HCEC 1CT (cell line): Measurements from ENCODE around the gene SHB.

ENCODE experiments used
- DNase-seq: peaks from one replicate; pipeline ENCODE4 v3.0.0-alpha.2; 2017

Gene SHB

GRCh38 chr9:38020151-38021076 is 48.6 kb downstream of the SHB start:
- no peak for DNase-seq

- DNase-seq, result no peak
Observed at GRCh38 chr9:38019731-38020130, 49.3 kb downstream of the SHB start.

GRCh38 chr9:38018958-38019602 is 49.9 kb downstream of the SHB start:
- peak; percentile 65 for DNase-seq

- no peak for DNase-seq
Observed at GRCh38 chr9:38018241-38018957, 50.6 kb downstream of the SHB start.

- DNase-seq, result no peak
Observed at GRCh38 chr9:38017885-38018186, 51.2 kb downstream of the SHB start.

GRCh38 chr9:38017149-38017884 is 51.7 kb downstream of the SHB start:
- peak; percentile 44 for DNase-seq

GRCh38 chr9:38016375-38017135 is 52.5 kb downstream of the SHB start:
- peak; percentile 58 for DNase-seq

- DNase-seq, result no peak
Observed at GRCh38 chr9:38015906-38016305, 53.1 kb downstream of the SHB start.

GRCh38 chr9:38015266-38015665 is 53.8 kb downstream of the SHB start:
- no peak for DNase-seq

- no peak for DNase-seq
Observed at GRCh38 chr9:38012767-38013450, 56.1 kb downstream of the SHB start.

- DNase-seq, result no peak
Observed at GRCh38 chr9:38011991-38012390, 57.0 kb downstream of the SHB start.

- DNase-seq, result no peak
Observed at GRCh38 chr9:38010918-38011704, 57.9 kb downstream of the SHB start.

- DNase-seq, result no peak
Observed at GRCh38 chr9:38009990-38010389, 59.0 kb downstream of the SHB start.

- no peak for DNase-seq
Observed at GRCh38 chr9:38009035-38009501, 60.0 kb downstream of the SHB start.

GRCh38 chr9:38008168-38009034 is 60.6 kb downstream of the SHB start:
- peak; percentile 92 for DNase-seq

GRCh38 chr9:38007016-38007415 is 62.0 kb downstream of the SHB start:
- DNase-seq, result no peak

GRCh38 chr9:38006163-38006562 is 62.9 kb downstream of the SHB start:
- DNase-seq, result no peak

- no peak for DNase-seq
Observed at GRCh38 chr9:38004809-38005560, 64.0 kb downstream of the SHB start.
